DLD1 (cell line): ENCODE data around the gene HEYL.

Experiments used
- in situ Hi-C: cut with HindIII; loops from 2 replicates; pipeline ENCODE4 v1.10.0; 2017; ENCODE audit warnings: low sequenced_read_pairs

HEYL gene

GRCh38 chr1:39642796-39643195 is 3.4 kb upstream of the HEYL start:
- in situ Hi-C loops: no loop called here

- in situ Hi-C loops: no loop called here
These were observed 1.4 kb upstream of the HEYL start for GRCh38 chr1:39640861-39641260.

GRCh38 chr1:39638965-39639304 is 508 bp downstream of the HEYL start:
- in situ Hi-C loops: no loop called here

- in situ Hi-C loops: no loop called here
These were observed 2.1 kb downstream of the HEYL start for GRCh38 chr1:39637361-39637760.

GRCh38 chr1:39635871-39636210 is 3.6 kb downstream of the HEYL start:
- in situ Hi-C loops: no loop called here

GRCh38 chr1:39635205-39635870 is 4.1 kb downstream of the HEYL start:
- in situ Hi-C loops: no loop called here

GRCh38 chr1:39633422-39633821 is 6.0 kb downstream of the HEYL start:
- in situ Hi-C loops: no loop called here

- in situ Hi-C loops: no loop called here
These were observed 6.6 kb downstream of the HEYL start for GRCh38 chr1:39632682-39633417.

- in situ Hi-C loops: no loop called here
These were observed 7.1 kb downstream of the HEYL start for GRCh38 chr1:39632323-39632681.

- in situ Hi-C loops: no loop called here
These were observed 7.8 kb downstream of the HEYL start for GRCh38 chr1:39631361-39632322.

GRCh38 chr1:39628807-39629350 is 10.6 kb downstream of the HEYL start:
- in situ Hi-C loops: no loop called here

- in situ Hi-C loops: no loop called here
These were observed 12.8 kb downstream of the HEYL start for GRCh38 chr1:39626646-39627045.

GRCh38 chr1:39625462-39626273 is 13.8 kb downstream of the HEYL start:
- in situ Hi-C loops: no loop called here

GRCh38 chr1:39625009-39625408 is 14.4 kb downstream of the HEYL start:
- in situ Hi-C loops: no loop called here

- in situ Hi-C loops: no loop called here
These were observed 16.4 kb downstream of the HEYL start for GRCh38 chr1:39623053-39623452.

- in situ Hi-C loops: no loop called here
These were observed 17.0 kb downstream of the HEYL start for GRCh38 chr1:39622427-39622826.

GRCh38 chr1:39620659-39621165 is 18.7 kb downstream of the HEYL start:
- in situ Hi-C loops: no loop called here

- in situ Hi-C loops: no loop called here
These were observed 21.9 kb downstream of the HEYL start for GRCh38 chr1:39617488-39618049.

- in situ Hi-C loops: no loop called here
These were observed 24.3 kb downstream of the HEYL start for GRCh38 chr1:39615086-39615673.

GRCh38 chr1:39614488-39614887 is 25.0 kb downstream of the HEYL start:
- in situ Hi-C loops: no loop called here
